ELR (cell line): ENCODE measurements around the gene KLK1.
"Not testable (repeated sequence)": the region's sequence is repeated elsewhere in the genome, so short reads cannot be mapped to it uniquely, and the experiment has no call there.

Source experiments
- DNase-seq: peaks from one replicate; pipeline ENCODE4 v3.0.0-alpha.2; 2015; ENCODE audit warnings: low read depth

KLK1 gene

DNA sequence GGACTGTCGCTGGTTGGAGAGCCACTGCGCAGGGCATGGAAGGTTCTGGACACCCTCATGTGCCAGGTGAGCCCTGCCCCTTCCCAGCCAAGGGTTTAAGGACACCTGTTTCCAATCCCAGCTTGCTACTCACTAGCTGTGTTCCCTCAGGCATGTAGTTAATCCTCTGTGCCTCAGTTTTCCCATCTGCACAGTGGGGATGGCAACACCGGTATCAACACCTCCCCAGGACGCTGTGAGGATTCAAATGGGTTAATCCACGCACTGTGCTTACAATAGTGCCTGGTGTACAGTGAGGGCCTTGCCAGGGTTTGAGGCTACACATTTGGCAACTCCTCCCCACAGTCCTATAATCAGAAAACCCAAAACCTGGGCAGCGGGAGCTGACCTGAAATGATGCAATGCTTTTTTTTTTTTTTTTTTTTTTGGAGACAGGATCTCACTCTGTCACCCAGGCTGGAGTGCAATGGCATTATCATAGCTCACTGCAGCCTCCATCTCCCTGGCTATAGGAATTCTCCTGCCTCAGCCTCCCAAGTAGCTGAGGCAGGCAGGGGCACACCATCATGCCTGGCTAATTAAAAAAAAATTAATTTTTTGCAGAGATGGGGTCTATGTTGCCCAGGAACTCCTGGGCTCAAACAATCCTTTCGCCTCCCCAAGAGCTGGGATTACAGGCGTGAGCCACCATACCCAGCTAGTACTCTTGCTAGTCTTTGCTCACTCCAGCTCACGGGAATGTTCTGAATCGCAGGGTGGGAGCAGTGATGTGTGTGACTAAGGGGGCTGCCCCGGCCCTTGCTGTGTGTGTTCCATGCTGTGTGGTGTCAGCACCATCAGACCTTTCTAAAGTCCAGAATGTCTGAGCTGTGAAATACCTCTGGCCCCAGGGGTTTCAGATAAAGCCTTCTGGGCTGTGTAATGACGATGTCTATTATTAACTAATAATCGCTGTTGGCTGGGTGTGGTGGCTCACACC is 31.0 kb downstream of the KLK1 start:
- peak; percentile 34 for DNase-seq

DNA sequence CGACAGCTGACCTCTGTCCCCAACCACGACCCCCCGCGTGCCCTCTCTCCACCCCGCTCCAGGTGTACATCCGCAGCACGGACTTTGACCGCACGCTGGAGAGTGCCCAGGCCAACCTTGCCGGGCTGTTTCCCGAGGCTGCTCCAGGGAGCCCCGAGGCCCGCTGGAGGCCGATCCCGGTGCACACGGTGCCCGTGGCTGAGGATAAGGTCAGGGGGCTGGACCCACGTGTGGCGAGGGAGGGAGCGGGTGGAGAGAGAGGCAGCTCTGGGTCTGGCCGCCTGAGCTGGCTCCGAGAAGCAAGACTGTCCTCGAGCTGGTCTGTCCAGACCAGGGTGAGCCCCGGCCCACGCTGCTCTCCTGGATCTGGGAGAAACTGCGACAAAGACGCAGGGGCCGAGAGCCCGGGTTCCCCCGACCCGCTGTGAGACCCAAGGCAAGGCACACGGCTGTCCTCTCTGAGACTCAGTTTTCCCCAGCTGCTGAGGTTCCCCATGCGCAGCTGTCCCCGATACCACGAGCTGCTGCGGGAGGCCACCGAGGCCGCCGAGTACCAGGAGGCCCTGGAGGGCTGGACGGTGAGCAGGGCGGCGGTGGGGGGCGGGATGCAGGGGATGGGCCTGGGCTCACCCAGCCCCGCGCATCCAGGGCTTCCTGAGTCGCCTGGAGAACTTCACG is 31.9 kb downstream of the KLK1 start:
- peak; percentile 22 for DNase-seq

- peak; percentile 27 for DNase-seq
Measured at GRCh38 chr19:50790922-50791467, 32.6 kb downstream of the KLK1 start.

DNA sequence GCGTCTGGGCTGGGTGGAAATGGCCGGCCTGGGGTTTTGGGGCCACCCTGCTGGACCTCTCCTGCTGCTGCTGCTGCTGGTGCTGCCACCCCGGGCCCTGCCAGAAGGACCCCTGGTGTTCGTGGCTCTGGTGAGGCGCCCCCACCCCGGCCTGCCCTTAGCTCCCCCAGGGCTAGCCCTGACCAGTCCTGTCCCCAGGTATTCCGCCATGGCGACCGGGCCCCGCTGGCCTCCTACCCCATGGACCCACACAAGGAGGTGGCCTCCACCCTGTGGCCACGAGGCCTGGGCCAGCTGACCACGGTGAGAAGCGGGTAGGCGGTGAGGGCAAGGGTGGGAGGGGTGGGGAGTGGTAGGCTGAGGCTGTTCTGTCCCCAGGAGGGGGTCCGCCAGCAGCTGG is 33.2 kb downstream of the KLK1 start, which contains the start of gene ACP4:
TSS of gene ACP4 (plus strand) at position 20 of the 400 bp plus-strand sequence. CDS start at position 20, 0 bp downstream.
- no peak for DNase-seq

DNA sequence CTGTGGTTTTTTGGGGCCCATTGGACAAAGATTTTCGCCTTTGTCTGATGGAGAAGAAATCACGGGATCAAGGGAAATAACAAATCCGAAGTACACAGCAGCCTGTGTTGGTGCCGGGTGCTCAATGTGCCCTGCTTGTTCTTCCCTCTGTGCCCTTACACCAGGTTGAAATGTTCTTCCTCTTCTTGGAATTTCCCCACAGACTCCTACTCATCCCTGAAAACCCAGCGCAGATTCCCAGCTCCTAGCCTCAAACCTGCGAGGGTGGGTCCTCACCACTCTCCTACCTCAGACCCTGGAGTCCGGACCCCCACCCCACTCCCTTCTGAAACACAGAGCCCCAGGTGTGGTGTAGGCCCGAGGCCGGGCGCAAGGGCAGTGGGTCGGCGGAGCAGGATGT is 38.3 kb downstream of the KLK1 start:
- DNase-seq = no peak

DNA sequence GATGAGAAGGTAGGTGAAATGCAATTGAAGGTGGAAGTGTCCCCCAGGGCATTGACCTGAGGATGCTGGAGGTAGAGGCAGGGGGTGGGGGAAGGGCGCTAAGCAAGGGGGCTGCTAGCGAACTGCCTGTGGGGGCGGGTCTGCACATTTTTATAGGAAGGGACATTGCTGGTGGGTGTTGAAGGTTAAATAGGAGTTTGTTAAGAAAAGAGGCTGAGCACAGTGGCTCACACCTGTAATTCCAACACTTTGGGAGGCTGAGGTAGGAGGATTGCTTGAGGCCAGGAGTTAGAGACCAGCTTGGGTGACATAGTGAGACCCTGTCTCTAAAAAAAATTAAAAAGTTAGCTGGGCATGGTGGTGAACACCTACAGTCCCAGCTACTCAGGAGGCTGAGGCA is 38.9 kb downstream of the KLK1 start:
- no peak for DNase-seq

- not testable (repeated sequence) for DNase-seq
Measured at GRCh38 chr19:50783848-50784152, 39.8 kb downstream of the KLK1 start.

DNA sequence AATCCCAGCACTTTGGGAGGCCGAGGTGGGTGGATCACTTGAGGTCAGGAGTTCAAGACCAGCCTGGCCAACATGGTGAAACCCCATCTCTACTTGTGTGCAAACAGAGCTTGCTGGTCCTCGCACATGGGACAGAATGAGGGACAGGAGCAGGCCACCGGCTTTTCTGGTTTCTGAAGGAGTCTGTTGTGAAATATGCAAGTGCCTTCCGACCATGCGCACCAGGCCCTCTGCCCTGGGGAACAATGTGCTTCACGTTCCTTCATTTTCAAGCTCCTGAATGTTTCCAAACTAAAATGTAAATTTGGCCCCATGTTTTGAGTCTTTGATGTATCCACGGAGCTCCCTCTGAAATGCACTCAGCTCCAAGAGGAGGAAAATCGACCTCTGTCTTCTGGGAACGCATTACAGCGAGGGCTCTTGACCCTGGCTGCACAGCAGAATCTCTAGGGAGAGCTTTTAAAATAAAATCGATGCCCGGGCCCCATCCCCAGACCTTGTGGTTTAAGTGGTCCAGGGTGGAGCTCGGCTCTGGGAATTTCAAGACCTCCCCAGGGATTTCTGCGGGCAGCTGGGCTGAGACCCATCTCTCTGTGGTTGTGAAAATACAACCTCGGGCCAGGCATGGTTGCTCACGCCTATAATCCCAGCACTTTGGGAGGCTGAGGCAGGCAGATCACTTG is 42.7 kb downstream of the KLK1 start:
- no peak for DNase-seq

DNA sequence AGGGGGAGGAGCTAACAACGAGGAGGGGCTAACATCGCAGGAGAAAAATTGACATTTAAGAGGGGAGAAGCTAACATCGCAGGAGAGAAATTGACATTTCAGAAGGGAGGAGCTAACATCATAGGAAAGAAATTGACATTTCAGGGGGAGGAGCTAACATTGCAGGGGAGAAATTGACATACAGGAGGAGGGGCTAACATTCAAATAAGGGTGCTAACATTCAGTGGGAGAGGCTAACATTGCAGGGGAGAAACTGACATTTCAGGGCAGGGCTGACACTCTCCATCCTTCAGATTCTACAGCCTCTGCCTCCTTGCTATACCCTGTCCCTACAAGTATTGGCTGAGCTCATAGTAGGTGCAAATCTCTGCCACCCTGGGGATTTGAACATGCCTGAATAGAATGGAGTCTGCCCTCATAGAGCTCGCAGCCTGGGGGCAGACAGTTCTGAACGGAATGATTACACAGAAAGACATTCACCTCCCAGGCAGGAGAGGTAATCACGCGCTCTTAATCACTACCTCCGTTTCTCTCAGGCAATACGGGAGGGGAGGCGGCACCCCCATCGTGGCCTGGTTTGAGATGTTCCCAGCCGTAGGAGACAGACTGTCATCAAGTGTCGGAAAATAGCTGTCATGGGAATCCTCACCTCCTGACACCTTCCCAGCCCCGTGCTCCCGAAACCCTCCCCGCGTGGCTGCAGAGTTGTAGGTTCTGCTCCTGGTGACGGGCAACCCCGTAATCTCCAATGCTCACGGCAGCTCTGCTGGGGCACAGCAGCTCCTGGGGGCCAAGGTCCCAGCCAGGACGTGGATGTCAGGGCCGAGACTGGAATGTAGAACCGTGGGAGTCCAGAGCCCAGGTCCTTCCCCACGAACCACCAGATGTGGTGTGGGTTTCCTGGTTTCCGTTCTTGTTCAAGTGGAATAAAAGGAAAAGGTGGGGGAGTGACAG is 43.8 kb downstream of the KLK1 start:
- peak; percentile 36 for DNase-seq

- no peak for DNase-seq
Measured at GRCh38 chr19:50778906-50779430, 44.6 kb downstream of the KLK1 start.

DNA sequence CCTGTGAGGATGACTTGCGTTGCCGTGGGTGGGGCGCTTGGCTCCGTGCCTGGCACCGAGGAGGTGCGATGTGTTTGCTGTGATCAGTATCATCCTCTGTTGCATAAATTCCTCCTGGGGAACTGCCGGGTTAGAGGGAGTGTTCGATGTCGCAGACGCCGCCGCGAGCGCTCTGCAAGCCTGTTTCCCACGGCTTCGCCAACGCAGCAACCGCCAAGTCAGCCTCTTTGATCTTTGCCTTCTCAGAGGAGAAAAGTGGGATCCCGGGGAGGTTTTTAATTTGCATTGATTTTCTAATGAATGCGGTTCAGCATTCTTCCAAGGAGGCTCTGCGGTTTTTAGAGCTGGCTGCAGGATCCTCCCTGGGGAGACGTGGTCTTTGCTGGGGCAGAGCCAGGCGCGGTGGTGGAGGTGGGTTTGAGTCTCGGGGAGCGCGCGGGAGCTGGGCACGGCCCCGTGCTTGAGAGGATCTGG is 45.7 kb downstream of the KLK1 start:
- peak; percentile 42 for DNase-seq

- DNase-seq = no peak
Measured at GRCh38 chr19:50777261-50777660, 46.3 kb downstream of the KLK1 start.

- no peak for DNase-seq
Measured at GRCh38 chr19:50776131-50776530, 47.5 kb downstream of the KLK1 start.

GRCh38 chr19:50773454-50773853 is 50.1 kb downstream of the KLK1 start:
- DNase-seq = not testable (repeated sequence)

DNA sequence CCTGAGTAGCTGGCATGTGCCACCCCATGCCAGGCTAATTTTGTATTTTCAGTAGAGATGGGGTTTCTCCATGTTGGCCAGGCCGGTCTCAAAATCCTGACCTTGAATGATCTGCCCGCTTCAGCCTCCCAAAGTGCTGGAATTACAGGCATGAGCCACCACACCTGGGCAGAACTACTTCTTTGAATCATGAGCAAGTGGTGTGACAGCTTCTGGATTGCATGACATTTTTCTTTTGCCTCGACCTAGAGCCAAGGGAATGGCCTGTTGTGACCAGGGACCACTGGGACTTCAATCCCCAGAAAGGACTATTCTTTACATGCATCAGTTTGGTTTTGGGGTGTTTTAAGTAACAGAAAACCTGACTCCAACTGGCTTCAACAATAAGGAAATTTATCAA is 50.7 kb downstream of the KLK1 start:
- not testable (repeated sequence) for DNase-seq

- peak; percentile 50 for DNase-seq
Measured at GRCh38 chr19:50772476-50772875, 51.1 kb downstream of the KLK1 start.

- no peak for DNase-seq
Measured at GRCh38 chr19:50770888-50771287, 52.7 kb downstream of the KLK1 start.

DNA sequence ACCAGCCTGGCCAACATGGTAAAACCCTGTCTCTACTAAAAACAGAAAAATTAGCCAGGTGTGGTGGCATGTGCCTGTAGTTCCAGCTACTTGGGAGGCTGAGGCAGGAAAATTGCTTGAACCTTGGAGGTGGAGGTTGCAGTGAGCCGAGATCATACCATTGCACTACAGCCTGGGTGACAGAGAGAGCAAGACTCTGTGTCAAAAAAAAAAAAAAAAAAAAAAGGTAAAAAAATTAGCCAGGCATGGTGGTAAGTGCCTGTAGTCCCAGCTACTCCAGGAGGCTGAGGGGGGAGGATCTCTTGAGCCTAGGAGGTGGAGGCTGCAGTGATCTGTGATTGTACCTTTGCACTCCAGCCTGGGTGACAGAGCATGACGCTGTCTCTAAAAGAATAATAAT is 53.4 kb downstream of the KLK1 start, which contains the start of gene GPR32:
TSS of gene GPR32 (plus strand) at position 301 of the 400 bp plus-strand sequence. CDS start 137 bp downstream, outside the sequence.
- DNase-seq = not testable (repeated sequence)
